Measurements from ENCODE around the gene ZNF497.

Gene ZNF497

GRCh38 chr19:58400316-58400915, 37.9 kb upstream of the ZNF497 start:
- Histone ChIP-seq H3K4me1 (ENCODE audit: insufficient read depth, low read length) (no peaks in the 10 kb centered on the region), H3K9ac (ENCODE audit: low read depth, low read length) (no peak overlapping the region), H3K27ac (ENCODE audit: low read depth, low read length) (no peak overlapping the region), H3K9me3 (ENCODE audit: insufficient read depth, low read depth, low read length) (no peaks in the 10 kb centered on the region), H3K4me3 (ENCODE audit: low read length) (peak overlapping the region; percentile 70), H3K27me3 (ENCODE audit: insufficient read depth, low read length) (peaks cover 18% of the 10 kb centered on the region), H3K36me3 (ENCODE audit: insufficient read depth, low read length) (no peaks in the 10 kb centered on the region)
- WGBS, result 79% methylated on average over 18 of the region's 18 CpGs

DNA sequence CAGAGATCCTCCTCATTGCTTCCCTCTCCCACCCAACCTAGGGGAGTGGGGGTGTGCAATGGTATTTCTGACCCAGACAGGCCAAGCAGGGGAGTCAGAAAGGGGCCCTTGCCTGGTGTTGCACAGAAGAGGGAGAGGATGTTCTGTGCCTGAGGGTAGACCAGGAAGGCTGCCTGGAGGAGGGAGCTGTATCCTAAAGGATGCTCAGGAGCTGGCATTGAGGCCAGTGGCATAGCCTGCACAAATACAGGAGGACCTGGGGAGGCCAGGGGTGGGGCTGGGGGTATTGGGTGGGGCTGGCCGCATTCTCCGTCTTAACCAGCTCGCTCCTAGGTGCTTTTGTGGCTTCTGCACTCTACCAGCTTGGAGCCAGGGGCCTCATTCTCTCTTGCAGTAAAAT, 37.4 kb upstream of the ZNF497 start:
- Histone ChIP-seq H3K27me3 (ENCODE audit: insufficient read depth, low read length) (peaks cover 18% of the 10 kb centered on the region), H3K9me3 (ENCODE audit: insufficient read depth, low read depth, low read length) (no peaks in the 10 kb centered on the region), H3K4me3 (ENCODE audit: low read length) (no peak overlapping the region), H3K4me1 (ENCODE audit: insufficient read depth, low read length) (no peaks in the 10 kb centered on the region), H3K9ac (ENCODE audit: low read depth, low read length) (no peak overlapping the region), H3K36me3 (ENCODE audit: insufficient read depth, low read length) (peaks cover 2% of the 10 kb centered on the region), H3K27ac (ENCODE audit: low read depth, low read length) (no peak overlapping the region)
- 88% methylated on average over 3 of the region's 3 CpGs for WGBS

DNA sequence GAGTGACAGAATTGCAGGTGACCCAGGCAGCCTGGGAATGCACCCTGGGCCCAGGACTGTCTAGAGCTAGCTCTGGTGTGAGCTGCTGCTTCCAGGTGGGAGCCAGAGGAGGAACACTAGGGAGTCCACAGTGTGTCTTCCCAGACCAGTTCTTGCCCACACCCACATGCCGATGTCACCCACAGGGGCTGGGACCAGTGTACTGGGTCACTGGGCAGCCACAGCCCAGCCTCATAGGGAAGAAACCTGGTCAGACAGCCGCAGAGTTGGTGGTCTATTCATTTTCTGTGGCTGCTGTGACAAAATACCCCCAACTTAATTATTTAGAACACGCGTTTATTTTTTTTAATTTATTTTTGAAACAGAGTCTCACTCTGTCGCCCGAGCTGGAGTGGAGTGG, 36.0 kb upstream of the ZNF497 start:
- Histone ChIP-seq H3K4me3 (ENCODE audit: low read length) (no peak overlapping the region), H3K9ac (ENCODE audit: low read depth, low read length) (no peak overlapping the region), H3K36me3 (ENCODE audit: insufficient read depth, low read length) (peaks cover 15% of the 10 kb centered on the region), H3K27me3 (ENCODE audit: insufficient read depth, low read length) (peaks cover 18% of the 10 kb centered on the region), H3K27ac (ENCODE audit: low read depth, low read length) (no peak overlapping the region), H3K4me1 (ENCODE audit: insufficient read depth, low read length) (no peaks in the 10 kb centered on the region), H3K9me3 (ENCODE audit: insufficient read depth, low read depth, low read length) (no peaks in the 10 kb centered on the region)
- WGBS, result 96% methylated on average over 6 of the region's 6 CpGs

DNA sequence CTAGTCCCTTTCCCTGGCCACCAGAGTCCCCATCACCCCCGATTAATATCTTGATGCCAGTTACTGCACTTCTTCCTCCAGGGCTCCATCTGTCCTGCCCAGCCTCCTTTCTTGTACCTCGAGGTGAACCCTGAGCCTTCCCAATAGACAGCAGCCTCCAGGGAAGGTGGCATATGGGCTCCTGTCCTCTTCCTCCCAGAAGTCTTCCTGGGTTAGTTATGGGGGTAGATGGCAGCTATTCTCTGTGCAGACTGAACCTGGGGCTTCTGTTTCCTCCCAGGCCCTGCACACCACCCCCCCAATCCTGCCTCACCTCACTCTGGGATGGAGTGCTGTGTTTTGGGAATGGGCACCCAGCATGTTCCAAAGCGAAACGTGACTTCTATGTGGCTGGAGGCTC, 35.5 kb upstream of the ZNF497 start:
- Histone ChIP-seq H3K9ac (ENCODE audit: low read depth, low read length) (no peak overlapping the region), H3K27me3 (ENCODE audit: insufficient read depth, low read length) (peaks cover 18% of the 10 kb centered on the region), H3K9me3 (ENCODE audit: insufficient read depth, low read depth, low read length) (no peaks in the 10 kb centered on the region), H3K36me3 (ENCODE audit: insufficient read depth, low read length) (peaks cover 20% of the 10 kb centered on the region), H3K27ac (ENCODE audit: low read depth, low read length) (no peak overlapping the region), H3K4me3 (ENCODE audit: low read length) (no peak overlapping the region), H3K4me1 (ENCODE audit: insufficient read depth, low read length) (no peaks in the 10 kb centered on the region)
- WGBS, result 89% methylated on average over 4 of the region's 4 CpGs

DNA sequence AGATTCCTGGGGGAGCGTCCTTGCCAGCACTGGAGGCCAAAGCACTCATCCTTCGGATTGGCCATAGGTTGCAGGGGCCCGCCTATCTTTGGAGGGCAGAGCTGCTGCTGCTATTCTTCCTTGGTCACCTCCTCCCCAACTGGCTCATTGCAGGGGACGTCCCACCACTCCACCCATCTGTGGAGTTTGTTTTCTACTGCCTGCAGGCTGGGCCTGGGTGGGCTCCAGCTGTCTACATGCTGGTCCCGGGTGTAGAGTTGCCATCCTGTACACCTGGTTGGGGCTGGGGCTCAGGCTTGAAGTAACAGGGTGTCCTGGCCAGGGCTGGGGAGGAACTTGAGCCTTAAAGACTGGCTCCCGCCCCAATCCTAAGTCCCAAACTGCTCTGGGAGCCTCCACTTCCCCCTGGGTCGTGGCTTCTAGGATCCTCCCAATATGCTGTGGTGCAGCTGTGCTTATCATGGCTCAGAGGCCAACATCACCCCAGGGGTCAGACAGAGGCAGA, 35.0 kb upstream of the ZNF497 start:
- Histone ChIP-seq H3K27me3 (ENCODE audit: insufficient read depth, low read length) (peaks cover 18% of the 10 kb centered on the region), H3K4me1 (ENCODE audit: insufficient read depth, low read length) (no peaks in the 10 kb centered on the region), H3K4me3 (ENCODE audit: low read length) (no peak overlapping the region), H3K27ac (ENCODE audit: low read depth, low read length) (no peak overlapping the region), H3K36me3 (ENCODE audit: insufficient read depth, low read length) (peaks cover 25% of the 10 kb centered on the region), H3K9ac (ENCODE audit: low read depth, low read length) (no peak overlapping the region), H3K9me3 (ENCODE audit: insufficient read depth, low read depth, low read length) (no peaks in the 10 kb centered on the region)
- 87% methylated on average over 7 of the region's 7 CpGs for WGBS

DNA sequence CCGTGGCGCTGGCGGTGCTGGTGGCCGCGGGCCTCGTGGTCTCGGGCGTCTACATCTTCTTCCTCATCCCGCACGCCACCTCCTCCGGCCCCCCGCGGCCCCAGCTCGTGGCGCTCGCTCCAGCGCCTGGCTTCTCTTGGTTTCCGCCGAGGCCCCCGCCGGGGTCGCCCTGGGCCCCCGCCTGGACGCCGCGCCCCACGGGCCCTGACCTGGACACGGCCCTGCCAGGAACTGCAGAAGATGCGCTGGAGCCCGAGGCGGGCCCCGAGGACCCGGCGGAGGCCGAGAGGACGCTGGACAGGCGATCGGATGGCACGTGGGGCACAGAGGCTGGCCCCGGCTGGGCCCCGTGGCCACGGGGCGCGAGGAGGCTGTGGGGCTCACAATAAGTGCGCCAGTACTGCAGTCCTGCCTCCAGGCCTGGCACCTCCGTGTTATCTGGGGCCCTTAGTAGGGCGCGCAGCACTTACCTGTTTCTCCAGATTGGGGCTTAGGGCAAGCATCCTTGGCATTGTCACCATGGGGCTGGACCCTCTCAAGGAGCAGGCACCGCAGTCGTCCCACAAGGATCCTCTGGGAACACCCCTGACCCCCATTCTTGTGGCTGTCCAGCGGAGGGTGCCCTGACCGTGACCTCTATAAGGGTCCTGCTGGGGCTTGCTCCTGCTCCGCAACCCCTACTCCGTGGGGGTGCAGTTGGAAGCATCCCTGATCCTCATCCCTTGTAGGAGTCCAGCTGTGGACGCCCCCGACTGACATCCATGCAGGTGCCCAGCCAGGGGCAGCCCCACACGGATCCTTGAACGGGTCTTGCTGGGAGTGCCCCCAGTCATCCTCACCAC, 34.4 kb upstream of the ZNF497 start:
- Histone ChIP-seq H3K27me3 (ENCODE audit: insufficient read depth, low read length) (peaks cover 18% of the 10 kb centered on the region), H3K9me3 (ENCODE audit: insufficient read depth, low read depth, low read length) (no peaks in the 10 kb centered on the region), H3K36me3 (ENCODE audit: insufficient read depth, low read length) (peaks cover 32% of the 10 kb centered on the region), H3K4me1 (ENCODE audit: insufficient read depth, low read length) (no peaks in the 10 kb centered on the region), H3K27ac (ENCODE audit: low read depth, low read length) (no peak overlapping the region), H3K4me3 (ENCODE audit: low read length) (peak overlapping the region; percentile 47), H3K9ac (ENCODE audit: low read depth, low read length) (no peak overlapping the region)
- 84% methylated on average over 58 of the region's 58 CpGs for WGBS

DNA sequence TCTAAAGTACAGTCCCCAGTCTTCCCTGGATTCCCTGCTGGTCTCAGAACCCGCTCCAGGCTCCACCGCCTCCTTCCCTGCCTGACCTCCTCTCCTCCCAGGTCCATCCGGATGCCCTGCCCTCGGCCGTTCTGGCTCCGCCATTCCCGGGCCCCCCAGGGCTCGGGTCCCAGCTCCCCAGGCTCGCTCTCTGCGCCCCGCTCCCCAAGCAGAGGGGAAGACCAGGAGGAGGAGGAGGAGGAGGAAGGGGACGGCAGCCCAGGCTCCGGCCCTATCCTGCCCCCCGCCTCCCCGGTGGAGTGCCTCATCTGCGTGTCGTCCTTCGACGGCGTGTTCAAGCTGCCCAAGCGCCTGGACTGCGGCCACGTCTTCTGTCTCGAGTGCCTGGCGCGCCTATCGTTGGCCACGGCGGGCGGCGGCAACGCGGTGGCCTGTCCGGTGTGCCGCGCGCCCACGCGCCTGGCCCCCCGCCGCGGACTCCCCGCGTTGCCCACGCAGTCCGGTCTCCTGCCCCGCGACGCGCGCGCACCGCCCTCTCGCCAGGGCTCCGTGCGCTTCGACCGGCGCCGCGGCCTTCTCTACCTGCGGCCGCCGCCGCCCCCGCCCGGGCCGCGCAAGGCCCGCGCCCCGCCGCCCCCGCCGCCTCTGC, 33.6 kb upstream of the ZNF497 start:
- peak overlapping the region; percentile 47 for H3K4me3 ChIP-seq (ENCODE audit: low read length)
- H3K9me3 ChIP-seq (ENCODE audit: insufficient read depth, low read depth, low read length), result no peaks in the 10 kb centered on the region
- H3K4me1 ChIP-seq (ENCODE audit: insufficient read depth, low read length), result no peaks in the 10 kb centered on the region
- H3K9ac ChIP-seq (ENCODE audit: low read depth, low read length), result peak overlapping the region; percentile 51; the same call in 1 of the 2 replicates
- peaks cover 40% of the 10 kb centered on the region for H3K36me3 ChIP-seq (ENCODE audit: insufficient read depth, low read length)
- H3K27me3 ChIP-seq (ENCODE audit: insufficient read depth, low read length), result peaks cover 18% of the 10 kb centered on the region
- WGBS, result 51% methylated on average over 75 of the region's 75 CpGs
- H3K27ac ChIP-seq (ENCODE audit: low read depth, low read length), result no peak overlapping the region

DNA sequence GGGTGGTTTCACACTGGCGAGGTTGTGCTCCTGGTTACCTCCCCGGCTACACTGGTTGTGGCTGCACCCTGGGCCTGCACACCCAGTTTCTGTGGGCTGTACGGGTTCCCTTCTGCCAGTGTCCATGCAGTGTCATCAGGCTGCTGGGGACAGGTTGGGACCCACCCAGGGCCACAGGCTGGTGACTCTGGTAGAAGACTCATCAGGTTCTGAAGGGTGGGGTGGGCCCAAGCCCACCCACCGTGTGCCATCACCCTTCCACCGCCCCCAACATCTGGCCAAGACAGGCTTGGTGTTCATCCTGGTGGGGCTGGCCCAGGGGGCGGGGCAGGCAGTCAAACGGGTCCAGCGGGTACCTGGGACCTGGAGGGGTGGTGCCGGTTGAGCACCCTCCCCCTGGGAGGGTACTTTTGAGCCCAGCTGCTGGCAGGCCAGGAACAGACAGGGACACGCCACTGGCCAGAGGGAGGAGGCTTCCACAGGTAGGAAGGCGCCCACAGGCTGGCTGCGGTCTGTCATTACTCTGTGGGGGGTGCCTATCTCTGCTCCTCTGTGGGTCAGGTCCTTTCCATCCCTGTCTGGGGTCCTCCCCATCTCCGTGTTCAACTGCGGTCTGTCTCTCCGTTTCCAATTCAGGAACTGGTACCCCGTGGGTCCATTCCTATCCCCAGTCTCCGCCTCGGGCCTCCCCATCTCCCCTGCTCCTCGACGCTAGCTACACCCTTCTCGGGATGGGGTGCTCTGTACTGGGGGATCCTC, 32.8 kb upstream of the ZNF497 start, which contains the start of gene RNF225:
RNF225 (plus strand) TSS at position 437 of the 759 bp plus-strand sequence. CDS start 434 bp downstream, outside the sequence.
- peak within 1 kb of the TSS; percentile 47 for H3K4me3 ChIP-seq (ENCODE audit: low read length)
- no peaks in the 10 kb centered on the region for H3K4me1 ChIP-seq (ENCODE audit: insufficient read depth, low read length)
- peaks cover 16% of the 10 kb centered on the region for H3K27me3 ChIP-seq (ENCODE audit: insufficient read depth, low read length)
- 55% methylated on average over 21 of the region's 21 CpGs for WGBS
- H3K36me3 ChIP-seq (ENCODE audit: insufficient read depth, low read length), result peaks cover 47% of the 10 kb centered on the region
- no peak within 1 kb of the TSS for H3K27ac ChIP-seq (ENCODE audit: low read depth, low read length)
- peak within 1 kb of the TSS; percentile 51; the same call in 1 of the 2 replicates for H3K9ac ChIP-seq (ENCODE audit: low read depth, low read length)
- no peaks in the 10 kb centered on the region for H3K9me3 ChIP-seq (ENCODE audit: insufficient read depth, low read depth, low read length)

GRCh38 chr19:58394821-58395219, 32.3 kb upstream of the ZNF497 start:
- 85% methylated on average over 3 of the region's 3 CpGs for WGBS
- H3K27me3 ChIP-seq (ENCODE audit: insufficient read depth, low read length), result peaks cover 15% of the 10 kb centered on the region
- H3K4me1 ChIP-seq (ENCODE audit: insufficient read depth, low read length), result no peaks in the 10 kb centered on the region
- no peak overlapping the region for H3K4me3 ChIP-seq (ENCODE audit: low read length)
- H3K36me3 ChIP-seq (ENCODE audit: insufficient read depth, low read length), result peaks cover 51% of the 10 kb centered on the region
- no peaks in the 10 kb centered on the region for H3K9me3 ChIP-seq (ENCODE audit: insufficient read depth, low read depth, low read length)
- no peak overlapping the region for H3K27ac ChIP-seq (ENCODE audit: low read depth, low read length)
- no peak overlapping the region for H3K9ac ChIP-seq (ENCODE audit: low read depth, low read length)

DNA sequence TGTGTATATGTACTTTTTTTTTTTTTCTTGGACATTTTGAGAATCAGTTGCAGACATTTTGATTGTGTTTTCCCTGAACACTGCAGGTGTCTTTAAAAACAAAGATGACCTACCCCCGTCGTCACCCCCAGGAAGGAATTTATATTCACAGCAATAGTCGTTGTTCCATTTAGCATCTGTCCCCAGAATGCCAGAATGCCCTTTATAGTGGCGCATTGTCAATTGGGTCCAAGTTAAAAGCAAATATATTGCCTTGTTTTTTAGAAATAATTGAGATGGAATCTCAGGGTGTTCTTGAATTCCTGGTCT, 31.1 kb upstream of the ZNF497 start:
- WGBS, result 91% methylated on average over 4 of the region's 4 CpGs
- Histone ChIP-seq H3K9me3 (ENCODE audit: insufficient read depth, low read depth, low read length) (no peaks in the 10 kb centered on the region), H3K4me3 (ENCODE audit: low read length) (no peak overlapping the region), H3K27me3 (ENCODE audit: insufficient read depth, low read length) (peaks cover 15% of the 10 kb centered on the region), H3K36me3 (ENCODE audit: insufficient read depth, low read length) (peaks cover 60% of the 10 kb centered on the region), H3K9ac (ENCODE audit: low read depth, low read length) (no peak overlapping the region), H3K27ac (ENCODE audit: low read depth, low read length) (no peak overlapping the region), H3K4me1 (ENCODE audit: insufficient read depth, low read length) (no peaks in the 10 kb centered on the region)

Measured in HUES64 (cell line).